ENCODE data around the gene IFITM1.

- TF ChIP-seq CTCF (IDR thresholded peaks at IDR 0.05; ENCODE audit: poor library complexity) (no peak), EZH2 (IDR thresholded peaks at IDR 0.05; ENCODE audit: borderline replicate concordance) (no peak), EZH2phosphoT487 (IDR thresholded peaks at IDR 0.05; ENCODE audit: low read depth, severe bottlenecking, unreplicated experiment) (no peak)
These were observed 10.3 kb downstream of the IFITM1 start for GRCh38 chr11:324156-324555.
